ENCODE measurements around the gene AKAP6.
"Not testable (repeated sequence)": the region's sequence is repeated elsewhere in the genome, so short reads cannot be mapped to it uniquely, and the experiment has no call there.

The AKAP6 gene

GRCh38 chr14:32576977-32577376, 247.9 kb downstream of the AKAP6 start:
- DNase-seq = no peak

GRCh38 chr14:32578181-32578580, 249.1 kb downstream of the AKAP6 start:
- DNase-seq = no peak

GRCh38 chr14:32583427-32583826, 254.3 kb downstream of the AKAP6 start:
- not testable (repeated sequence) for DNase-seq

- DNase-seq = no peak
These were observed 255.0 kb downstream of the AKAP6 start for GRCh38 chr14:32584079-32584478.

GRCh38 chr14:32587461-32587860, 258.4 kb downstream of the AKAP6 start:
- DNase-seq = no peak

- DNase-seq = no peak
These were observed 259.6 kb downstream of the AKAP6 start for GRCh38 chr14:32588448-32589320.

- no peak for DNase-seq
These were observed 261.1 kb downstream of the AKAP6 start for GRCh38 chr14:32590157-32590556.

- no peak for DNase-seq
These were observed 264.3 kb downstream of the AKAP6 start for GRCh38 chr14:32593290-32593942.

- no peak for DNase-seq
These were observed 265.7 kb downstream of the AKAP6 start for GRCh38 chr14:32594766-32595165.

- DNase-seq = no peak
These were observed 266.4 kb downstream of the AKAP6 start for GRCh38 chr14:32595497-32595896.

GRCh38 chr14:32596390-32596789, 267.3 kb downstream of the AKAP6 start:
- DNase-seq = no peak

- no peak for DNase-seq
These were observed 268.7 kb downstream of the AKAP6 start for GRCh38 chr14:32597771-32598170.

GRCh38 chr14:32601069-32601468, 272.0 kb downstream of the AKAP6 start:
- no peak for DNase-seq

- no peak for DNase-seq
These were observed 272.8 kb downstream of the AKAP6 start for GRCh38 chr14:32601906-32602305.

GRCh38 chr14:32602699-32603098, 273.6 kb downstream of the AKAP6 start:
- DNase-seq = no peak

GRCh38 chr14:32603992-32604565, 275.0 kb downstream of the AKAP6 start:
- DNase-seq = no peak

GRCh38 chr14:32606301-32606700, 277.2 kb downstream of the AKAP6 start:
- DNase-seq = no peak

- DNase-seq = no peak
These were observed 278.3 kb downstream of the AKAP6 start for GRCh38 chr14:32607399-32607798.

- DNase-seq = no peak
These were observed 279.8 kb downstream of the AKAP6 start for GRCh38 chr14:32608857-32609256.

- no peak for DNase-seq
These were observed 280.3 kb downstream of the AKAP6 start for GRCh38 chr14:32609388-32609787.

- no peak for DNase-seq
These were observed 282.7 kb downstream of the AKAP6 start for GRCh38 chr14:32611752-32612151.

- DNase-seq = no peak
These were observed 289.9 kb downstream of the AKAP6 start for GRCh38 chr14:32618991-32619390.

- DNase-seq = no peak
These were observed 291.2 kb downstream of the AKAP6 start for GRCh38 chr14:32620303-32620702.

Data from hypothalamus (tissue), 51 donors.